ENCODE measurements around the gene NRIP1. TPM values are rescaled to one million over a fixed set of nuclear protein-coding genes. Genes with fewer than 3 reads are reported as not detected.

NRIP1 gene
- total and polyA plus RNA-seq, 4 donors = 17.0 to 77.9 (median 32.6) TPM

DNA sequence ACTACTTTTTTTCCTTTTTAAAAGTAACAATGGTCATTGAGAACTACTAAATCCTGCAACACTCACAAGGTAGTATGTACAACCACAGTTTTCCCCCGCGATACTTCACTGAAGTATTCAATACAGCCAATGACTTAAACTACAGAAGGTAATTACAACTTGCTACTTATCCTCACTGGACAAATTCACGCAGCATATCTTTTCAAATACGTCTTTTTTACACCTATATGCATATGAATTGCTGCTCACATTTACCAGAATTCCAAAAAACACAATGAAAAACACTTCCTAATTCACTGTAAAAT, 12.4 kb downstream of the NRIP1 start:
- no peaks in the 10 kb centered on the region for H3K9me3 ChIP-seq (ENCODE audit: control insufficient read depth, insufficient read depth, low read length)
- H3K27ac ChIP-seq (ENCODE audit: low read depth, low read length) = no peak overlapping the region
- no peaks in the 10 kb centered on the region for H3K36me3 ChIP-seq (ENCODE audit: control insufficient read depth, insufficient read depth, low read length)
- H3K27me3 ChIP-seq (ENCODE audit: control insufficient read depth, insufficient read depth, low read length) = no peaks in the 10 kb centered on the region
- H3K4me3 ChIP-seq (ENCODE audit: low read depth, low read length) = no peak overlapping the region
- 63% methylated on average over 2 of the region's 4 CpGs for WGBS (ENCODE audit: insufficient coverage)
- DNase-seq (ENCODE audit: low read depth in 4 of 6, low spot score in 6 of 6) = no peak
- no peaks in the 10 kb centered on the region for H3K4me1 ChIP-seq (ENCODE audit: control insufficient read depth, insufficient read depth, low read length)

DNA sequence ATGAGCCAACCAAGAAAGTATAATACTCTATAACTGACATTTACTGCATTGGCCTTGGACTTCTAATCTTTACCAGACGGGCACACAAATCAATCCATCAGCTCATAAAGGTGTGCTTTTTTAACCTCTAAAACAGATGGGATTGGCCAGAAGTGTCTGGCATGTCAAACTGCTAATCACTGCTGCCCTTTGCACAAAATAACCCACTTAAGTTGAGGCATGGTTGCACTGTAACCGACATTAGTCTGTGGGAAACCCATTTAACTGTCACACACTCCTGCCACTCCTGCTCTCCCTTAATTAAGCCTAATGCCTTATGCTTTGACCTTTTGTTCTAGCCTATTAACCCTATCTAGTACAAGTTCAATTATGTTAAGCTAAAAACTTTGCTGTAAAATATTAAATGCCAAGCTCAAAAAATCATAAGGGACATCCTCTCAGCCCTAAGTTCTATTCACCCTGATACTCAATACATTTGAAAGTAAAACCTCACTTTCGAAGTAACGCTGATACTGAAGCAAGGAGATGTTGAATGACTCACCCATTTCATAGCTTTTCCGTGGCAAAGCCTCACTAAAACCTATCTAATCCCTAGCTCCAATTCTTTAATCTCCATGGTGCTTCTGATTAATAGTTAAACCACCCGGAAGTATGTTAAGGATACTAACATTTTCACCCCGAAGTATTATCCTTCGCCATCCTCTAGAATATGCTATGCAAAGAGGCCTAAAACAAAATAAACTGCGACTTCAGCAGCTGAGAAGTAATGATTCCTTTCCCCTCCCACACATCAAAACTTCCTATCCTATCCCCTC, 12.9 kb downstream of the NRIP1 start:
- H3K27ac ChIP-seq (ENCODE audit: low read depth, low read length) = no peak overlapping the region
- no peak overlapping the region for H3K4me3 ChIP-seq (ENCODE audit: low read depth, low read length)
- no peaks in the 10 kb centered on the region for H3K4me1 ChIP-seq (ENCODE audit: control insufficient read depth, insufficient read depth, low read length)
- H3K9me3 ChIP-seq (ENCODE audit: control insufficient read depth, insufficient read depth, low read length) = no peaks in the 10 kb centered on the region
- no peaks in the 10 kb centered on the region for H3K36me3 ChIP-seq (ENCODE audit: control insufficient read depth, insufficient read depth, low read length)
- H3K27me3 ChIP-seq (ENCODE audit: control insufficient read depth, insufficient read depth, low read length) = no peaks in the 10 kb centered on the region
- no peak for DNase-seq (ENCODE audit: low read depth in 4 of 6, low spot score in 6 of 6)
- 60% methylated on average over 4 of the region's 9 CpGs for WGBS (ENCODE audit: insufficient coverage)

GRCh38 chr21:15050568-15051377, 14.0 kb downstream of the NRIP1 start:
- Histone ChIP-seq H3K27me3 (ENCODE audit: control insufficient read depth, insufficient read depth, low read length) (no peaks in the 10 kb centered on the region), H3K9me3 (ENCODE audit: control insufficient read depth, insufficient read depth, low read length) (no peaks in the 10 kb centered on the region), H3K36me3 (ENCODE audit: control insufficient read depth, insufficient read depth, low read length) (no peaks in the 10 kb centered on the region), H3K27ac (ENCODE audit: low read depth, low read length) (no peak overlapping the region), H3K4me1 (ENCODE audit: control insufficient read depth, insufficient read depth, low read length) (no peaks in the 10 kb centered on the region), H3K4me3 (ENCODE audit: low read depth, low read length) (no peak overlapping the region)
- 61% methylated on average over 7 of the region's 11 CpGs for WGBS (ENCODE audit: insufficient coverage)
- no peak for DNase-seq (ENCODE audit: low read depth in 4 of 6, low spot score in 6 of 6)

DNA sequence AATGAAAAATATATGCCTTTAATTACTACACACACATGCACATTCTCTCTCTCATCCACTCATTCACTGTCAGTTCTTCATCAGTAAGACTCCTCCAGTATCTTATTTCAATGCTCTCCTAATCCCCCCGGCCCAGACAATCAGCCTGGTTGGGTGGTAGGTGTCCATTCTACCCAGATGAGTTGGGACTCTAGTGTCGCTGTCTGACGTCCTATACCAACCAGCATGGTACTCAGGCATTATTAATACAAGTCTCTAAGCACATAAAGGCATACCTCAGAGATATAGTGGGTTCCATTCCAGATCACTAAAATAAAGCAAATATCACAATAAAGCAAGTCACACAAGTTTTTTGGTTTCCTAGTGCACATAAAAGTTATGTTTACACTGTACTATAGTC, 19.8 kb downstream of the NRIP1 start:
- H3K36me3 ChIP-seq (ENCODE audit: control insufficient read depth, insufficient read depth, low read length) = no peaks in the 10 kb centered on the region
- H3K4me3 ChIP-seq (ENCODE audit: low read depth, low read length) = no peak overlapping the region
- no peaks in the 10 kb centered on the region for H3K9me3 ChIP-seq (ENCODE audit: control insufficient read depth, insufficient read depth, low read length)
- no peak overlapping the region for H3K27ac ChIP-seq (ENCODE audit: low read depth, low read length)
- H3K4me1 ChIP-seq (ENCODE audit: control insufficient read depth, insufficient read depth, low read length) = no peaks in the 10 kb centered on the region
- no peaks in the 10 kb centered on the region for H3K27me3 ChIP-seq (ENCODE audit: control insufficient read depth, insufficient read depth, low read length)
- 100% methylated on average over 2 of the region's 3 CpGs for whole genome bisulfite sequencing (ENCODE audit: insufficient coverage)
- DNase-seq (ENCODE audit: low read depth in 4 of 6, low spot score in 6 of 6) = no peak

DNA sequence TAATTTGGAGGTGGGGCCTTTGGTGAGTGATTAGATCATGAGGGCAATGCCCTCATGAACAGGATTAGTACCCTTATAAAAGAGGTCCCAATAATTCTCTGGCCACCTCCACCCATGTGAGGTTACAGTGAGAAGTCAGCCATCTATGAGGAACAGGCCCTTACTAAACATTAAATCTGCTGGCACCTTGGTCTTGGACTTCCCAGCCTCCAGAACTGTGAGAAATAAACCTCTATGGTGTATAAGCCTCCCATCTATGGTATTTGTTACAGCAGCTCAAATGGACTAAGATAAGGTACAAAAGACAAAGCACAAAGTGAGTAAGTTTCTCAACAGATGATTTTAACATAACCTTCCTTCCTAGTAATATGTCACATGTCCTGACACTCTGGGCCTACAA, 22.3 kb downstream of the NRIP1 start:
- no peaks in the 10 kb centered on the region for H3K27me3 ChIP-seq (ENCODE audit: control insufficient read depth, insufficient read depth, low read length)
- H3K4me3 ChIP-seq (ENCODE audit: low read depth, low read length) = no peak overlapping the region
- no peak for DNase-seq (ENCODE audit: low read depth in 4 of 6, low spot score in 6 of 6)
- no peak overlapping the region for H3K27ac ChIP-seq (ENCODE audit: low read depth, low read length)
- H3K9me3 ChIP-seq (ENCODE audit: control insufficient read depth, insufficient read depth, low read length) = no peaks in the 10 kb centered on the region
- no peaks in the 10 kb centered on the region for H3K4me1 ChIP-seq (ENCODE audit: control insufficient read depth, insufficient read depth, low read length)
- H3K36me3 ChIP-seq (ENCODE audit: control insufficient read depth, insufficient read depth, low read length) = no peaks in the 10 kb centered on the region

DNA sequence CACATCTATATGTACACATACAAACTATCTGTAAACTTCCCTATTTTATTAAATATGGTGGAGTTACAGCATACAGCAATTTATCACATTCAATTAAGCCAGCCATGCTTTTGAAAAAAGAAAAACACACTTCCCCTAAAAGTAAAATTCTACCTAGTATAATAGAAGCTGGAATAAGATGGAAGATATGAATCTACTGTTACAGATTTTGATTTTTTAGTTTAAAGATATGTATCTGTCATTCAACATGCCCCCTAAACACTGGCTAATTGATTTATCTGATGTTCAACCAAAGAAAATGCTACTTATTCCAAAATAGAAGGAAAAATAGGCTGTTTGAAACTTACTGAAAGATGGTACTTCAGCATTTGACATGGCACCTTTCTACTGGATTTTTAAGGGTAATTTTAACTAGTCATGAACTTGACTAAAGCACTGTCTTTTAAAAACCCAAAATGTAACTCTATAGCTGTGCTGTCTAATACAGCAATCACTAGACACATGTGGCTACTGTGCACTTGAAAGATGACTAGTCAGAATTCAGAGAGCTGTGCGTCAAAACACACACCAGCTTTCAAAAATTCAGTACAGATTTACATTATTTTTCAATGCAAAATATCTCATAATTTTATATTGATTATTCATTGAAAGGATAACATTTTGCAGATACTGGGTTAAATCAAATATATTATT, 25.0 kb downstream of the NRIP1 start:
- no peak overlapping the region for H3K4me3 ChIP-seq (ENCODE audit: low read depth, low read length)
- H3K27ac ChIP-seq (ENCODE audit: low read depth, low read length) = no peak overlapping the region
- H3K36me3 ChIP-seq (ENCODE audit: control insufficient read depth, insufficient read depth, low read length) = no peaks in the 10 kb centered on the region
- H3K4me1 ChIP-seq (ENCODE audit: control insufficient read depth, insufficient read depth, low read length) = no peaks in the 10 kb centered on the region
- no peaks in the 10 kb centered on the region for H3K9me3 ChIP-seq (ENCODE audit: control insufficient read depth, insufficient read depth, low read length)
- no CpG with 5 or more reads among the region's 1 CpG for WGBS (ENCODE audit: insufficient coverage)
- H3K27me3 ChIP-seq (ENCODE audit: control insufficient read depth, insufficient read depth, low read length) = no peaks in the 10 kb centered on the region
- DNase-seq (ENCODE audit: low read depth in 4 of 6, low spot score in 6 of 6) = no peak

- H3K4me1 ChIP-seq (ENCODE audit: control insufficient read depth, insufficient read depth, low read length) = no peaks in the 10 kb centered on the region
- H3K27me3 ChIP-seq (ENCODE audit: control insufficient read depth, insufficient read depth, low read length) = no peaks in the 10 kb centered on the region
- no peak overlapping the region for H3K27ac ChIP-seq (ENCODE audit: low read depth, low read length)
- no peaks in the 10 kb centered on the region for H3K9me3 ChIP-seq (ENCODE audit: control insufficient read depth, insufficient read depth, low read length)
- no peaks in the 10 kb centered on the region for H3K36me3 ChIP-seq (ENCODE audit: control insufficient read depth, insufficient read depth, low read length)
- H3K4me3 ChIP-seq (ENCODE audit: low read depth, low read length) = no peak overlapping the region
- DNase-seq (ENCODE audit: low read depth in 4 of 6, low spot score in 6 of 6) = no peak
- WGBS (ENCODE audit: insufficient coverage) = no CpG with 5 or more reads among the region's 1 CpG
Observed at GRCh38 chr21:15037900-15038293, 26.9 kb downstream of the NRIP1 start.

- Histone ChIP-seq H3K4me1 (ENCODE audit: control insufficient read depth, insufficient read depth, low read length) (no peaks in the 10 kb centered on the region), H3K36me3 (ENCODE audit: control insufficient read depth, insufficient read depth, low read length) (no peaks in the 10 kb centered on the region), H3K27ac (ENCODE audit: low read depth, low read length) (no peak overlapping the region), H3K4me3 (ENCODE audit: low read depth, low read length) (no peak overlapping the region), H3K27me3 (ENCODE audit: control insufficient read depth, insufficient read depth, low read length) (no peaks in the 10 kb centered on the region), H3K9me3 (ENCODE audit: control insufficient read depth, insufficient read depth, low read length) (no peaks in the 10 kb centered on the region)
- 100% methylated on average over 2 of the region's 5 CpGs for WGBS (ENCODE audit: insufficient coverage)
- DNase-seq (ENCODE audit: low read depth in 4 of 6, low spot score in 6 of 6) = no peak
Observed at GRCh38 chr21:15037095-15037899, 27.5 kb downstream of the NRIP1 start.

DNA sequence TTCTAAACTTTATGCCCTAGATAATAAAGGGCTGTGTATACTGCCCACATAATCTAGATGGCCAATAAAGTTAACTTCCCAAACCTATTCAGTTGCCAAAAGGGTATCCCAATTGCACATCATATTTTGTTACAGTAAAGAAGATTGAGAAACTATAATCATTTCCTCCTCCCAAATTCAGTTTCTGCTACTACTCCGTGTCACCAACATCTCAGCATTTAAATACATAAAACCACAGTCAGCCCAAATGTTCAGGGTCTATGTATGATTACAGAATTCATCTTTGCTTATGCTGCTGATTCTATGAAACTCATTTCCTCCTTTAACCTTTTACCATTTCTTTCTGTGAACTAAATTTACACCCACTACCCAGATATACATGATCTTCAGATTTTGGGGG, 28.6 kb downstream of the NRIP1 start:
- Histone ChIP-seq H3K27me3 (ENCODE audit: control insufficient read depth, insufficient read depth, low read length) (no peaks in the 10 kb centered on the region), H3K4me1 (ENCODE audit: control insufficient read depth, insufficient read depth, low read length) (no peaks in the 10 kb centered on the region), H3K27ac (ENCODE audit: low read depth, low read length) (no peak overlapping the region), H3K36me3 (ENCODE audit: control insufficient read depth, insufficient read depth, low read length) (no peaks in the 10 kb centered on the region), H3K4me3 (ENCODE audit: low read depth, low read length) (no peak overlapping the region), H3K9me3 (ENCODE audit: control insufficient read depth, insufficient read depth, low read length) (peaks cover 2% of the 10 kb centered on the region)
- no peak for DNase-seq (ENCODE audit: low read depth in 4 of 6, low spot score in 6 of 6)
- WGBS (ENCODE audit: insufficient coverage) = no CpG with 5 or more reads among the region's 1 CpG
